Stimulated activated CD4-positive, alpha-beta T cell treated with anti-CD3 and anti-CD28 coated beads, Interleukin-12 subunit alpha, Interleukin-12 subunit beta, amount 100 ng/mL, for 4 hours (primary cell): ENCODE results near the gene NECAB3.

ENCODE experiments used
- DNase-seq: peaks from one replicate; pipeline ENCODE4 v3.0.0-alpha.2; 2020

The NECAB3 gene

DNA sequence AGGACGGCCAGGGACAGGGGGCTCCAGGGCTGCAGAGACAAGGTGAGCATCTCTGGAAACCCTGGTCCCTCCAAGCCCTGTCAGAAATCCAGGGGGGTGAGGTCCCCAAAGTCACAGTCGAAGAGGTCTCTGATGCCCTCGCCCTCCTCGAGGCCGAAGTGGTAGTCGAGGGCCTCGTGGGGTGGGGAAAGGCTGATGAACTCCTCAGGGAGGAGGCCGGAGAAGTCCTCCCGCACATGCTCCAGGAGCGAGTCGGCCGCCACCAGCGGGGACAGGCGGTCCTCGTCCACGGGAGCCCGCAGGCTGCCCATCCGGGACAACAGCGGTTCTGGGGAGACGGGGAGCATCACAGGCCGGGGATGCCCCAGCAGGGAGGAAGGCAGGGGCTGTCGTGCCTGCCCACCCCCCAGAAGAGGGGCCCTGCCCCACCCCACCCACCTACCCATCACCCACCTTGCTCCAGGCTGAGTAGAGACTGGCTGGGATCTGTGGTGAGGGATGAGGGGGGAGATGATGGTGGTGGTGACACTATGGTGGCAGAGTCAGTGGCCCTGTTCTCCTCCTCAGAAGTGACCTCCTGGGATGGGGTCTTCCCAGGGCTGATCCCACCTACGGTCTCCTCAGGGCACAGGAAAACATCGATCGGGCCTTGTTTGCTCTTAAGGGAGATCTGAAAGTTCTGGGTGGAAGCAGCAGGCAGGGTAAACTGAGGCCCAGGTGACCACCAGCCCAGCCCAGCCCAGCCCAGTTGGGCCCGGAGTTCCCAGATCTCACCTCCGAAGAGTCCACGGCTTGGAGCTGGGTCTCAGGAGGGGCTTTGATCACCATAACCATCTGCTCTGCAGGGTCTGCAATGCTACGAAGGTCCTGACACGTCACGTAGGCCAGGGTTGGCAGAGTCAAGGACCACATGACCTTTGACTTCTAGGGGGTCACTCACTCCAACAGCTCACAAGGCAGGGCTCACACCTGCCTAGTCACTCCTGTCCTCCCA is 2.7 kb upstream of the NECAB3 start:
- DNase-seq, result no peak

DNA sequence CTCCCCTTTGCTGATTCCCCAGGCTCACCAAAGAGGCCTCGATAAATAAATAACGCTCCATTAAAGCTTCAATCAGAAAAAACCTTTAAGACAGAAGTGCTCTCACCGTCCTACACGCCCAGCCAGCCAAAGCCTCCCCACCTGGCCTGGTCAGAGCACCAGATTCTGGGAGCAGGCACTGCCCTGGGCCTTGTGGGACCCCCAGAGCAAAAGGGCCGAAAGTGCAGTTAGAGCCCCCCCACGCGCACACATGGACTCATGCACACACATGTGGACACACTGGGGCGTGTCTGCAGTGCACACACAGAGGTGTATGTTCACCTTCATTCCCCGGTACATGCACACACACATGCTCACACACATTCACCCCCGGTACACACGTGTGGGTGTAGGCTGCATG is 1.9 kb upstream of the NECAB3 start:
- no peak for DNase-seq

DNA sequence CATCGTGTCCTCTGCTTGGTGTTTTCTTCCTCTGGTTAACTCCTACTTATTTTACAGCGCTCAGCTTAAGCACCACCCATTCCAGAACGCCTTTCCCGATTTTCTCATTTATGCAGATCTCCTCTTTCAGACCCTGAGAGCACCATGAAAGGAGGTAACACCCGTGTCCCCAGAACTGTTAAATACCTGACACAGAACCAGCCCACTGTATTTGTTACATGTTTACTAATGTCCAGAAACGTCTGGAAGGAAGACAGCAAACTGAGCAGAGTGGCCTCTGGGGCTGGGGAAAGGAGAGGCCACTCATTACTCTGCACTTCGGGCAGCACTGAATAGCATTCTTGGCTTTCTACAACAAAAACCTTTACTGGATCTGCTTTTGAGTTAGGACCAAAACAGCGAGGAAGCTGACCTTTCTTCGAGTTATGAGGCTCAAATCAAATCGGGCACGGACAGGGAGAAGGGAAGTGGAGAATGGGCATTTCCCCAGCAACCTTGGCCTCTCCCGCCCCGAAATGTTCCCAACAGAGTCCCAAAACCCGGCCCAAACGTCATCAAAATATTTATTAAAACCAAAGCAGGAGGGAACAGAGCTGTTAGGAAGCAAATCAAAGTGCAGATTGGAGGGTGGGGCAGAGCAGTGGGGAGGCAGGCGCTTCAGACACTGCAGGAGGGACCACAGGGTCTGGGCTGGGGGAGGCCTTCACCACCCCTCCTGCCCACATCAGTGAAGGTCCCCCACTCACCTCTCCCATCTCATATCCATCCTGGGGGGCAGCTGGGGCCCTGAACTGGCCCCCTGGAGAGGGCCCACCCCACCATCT is 1.1 kb upstream of the NECAB3 start:
- no peak for DNase-seq

DNA sequence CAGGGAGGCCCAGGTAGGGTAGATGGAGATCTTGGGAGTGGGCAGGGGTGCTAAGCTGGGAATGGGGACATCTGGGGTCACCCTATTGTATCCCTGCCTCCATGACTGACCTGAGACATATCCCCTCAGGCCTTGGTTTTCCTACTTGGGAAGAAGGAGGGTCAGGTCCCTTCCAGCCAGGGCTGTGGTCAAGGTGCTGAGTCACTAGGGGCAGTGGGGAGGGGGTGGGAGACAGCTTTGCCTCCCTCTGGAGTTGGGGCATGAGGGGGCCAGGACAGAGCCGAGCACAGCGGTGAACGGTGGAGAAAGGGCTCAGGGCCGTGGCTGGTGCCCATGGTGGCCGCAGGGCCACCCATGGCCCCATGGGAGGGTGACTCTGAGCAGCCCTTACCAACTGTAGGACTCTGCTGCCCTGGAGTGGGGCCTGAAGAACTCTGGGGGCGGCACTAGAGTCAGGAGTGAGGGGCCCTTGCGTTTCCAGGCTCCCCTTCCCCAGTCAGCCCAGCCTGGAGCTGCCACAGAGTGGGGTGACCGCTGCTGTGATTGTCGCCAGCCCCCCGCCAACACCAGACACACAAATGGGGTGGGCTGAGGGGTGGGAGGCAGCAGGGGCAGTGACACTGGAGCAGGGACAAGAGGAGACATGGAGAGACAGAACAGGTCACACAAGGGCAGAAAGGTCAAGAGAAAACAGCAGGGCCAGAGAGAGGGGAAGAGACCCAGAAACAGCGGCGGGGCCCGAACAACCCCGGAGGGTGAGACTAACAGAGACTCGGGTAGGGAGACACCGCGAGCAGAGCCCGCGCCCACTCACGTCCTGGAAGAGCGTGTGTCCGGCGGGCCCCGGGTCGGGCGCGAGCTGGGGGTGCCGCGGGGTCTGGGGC is 576 bp downstream of the NECAB3 start:
- DNase-seq, result no peak

DNA sequence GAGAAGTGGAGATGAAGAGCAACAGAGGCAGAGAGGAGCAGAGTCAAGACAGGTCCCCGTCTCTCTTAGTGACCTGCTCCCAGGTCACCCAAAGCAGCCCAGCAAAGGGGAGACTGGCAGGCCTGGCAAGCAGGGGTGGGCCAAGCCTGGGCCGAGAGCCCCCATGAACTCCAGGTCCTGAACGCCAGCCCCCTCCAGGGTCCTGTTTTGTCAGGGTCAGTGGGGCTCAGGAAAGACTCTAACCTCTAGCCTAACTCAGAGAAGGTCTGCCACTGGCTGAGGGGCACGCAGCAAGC is 1.2 kb downstream of the NECAB3 start:
- no peak for DNase-seq

DNA sequence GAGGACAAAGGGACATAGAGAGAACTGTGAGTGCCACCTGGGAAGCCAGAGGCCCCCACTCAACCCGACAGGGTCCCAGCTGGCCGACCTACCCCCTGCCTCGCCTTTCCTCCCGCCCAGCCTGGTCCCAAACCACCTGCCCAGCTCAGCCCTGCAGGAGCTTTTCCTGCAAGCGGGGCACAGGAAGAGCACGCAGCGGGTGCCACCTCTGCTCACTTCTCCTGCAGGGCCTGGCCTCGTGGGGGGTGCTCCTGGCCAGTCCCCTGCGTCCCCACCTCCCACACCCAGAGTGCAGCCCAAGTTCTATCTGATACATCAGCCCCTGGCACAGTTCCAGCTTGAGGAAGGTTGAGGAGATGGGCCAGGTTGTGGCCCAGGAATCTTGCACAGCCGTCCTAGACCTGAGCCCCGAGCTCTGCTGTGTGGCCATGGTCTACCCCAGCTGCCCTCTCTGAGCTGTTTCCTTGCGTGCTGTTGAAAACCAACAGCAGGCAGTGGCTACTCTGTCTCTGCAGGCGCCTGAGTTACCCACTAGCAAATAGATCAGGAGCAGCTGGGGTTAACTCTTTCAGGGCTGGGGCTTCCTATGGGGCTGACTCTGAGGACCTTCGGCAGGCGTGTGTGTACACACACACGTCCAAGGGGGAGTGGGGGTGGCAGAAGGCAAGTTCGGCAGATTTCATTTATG is 1.7 kb downstream of the NECAB3 start:
- DNase-seq, result no peak

DNA sequence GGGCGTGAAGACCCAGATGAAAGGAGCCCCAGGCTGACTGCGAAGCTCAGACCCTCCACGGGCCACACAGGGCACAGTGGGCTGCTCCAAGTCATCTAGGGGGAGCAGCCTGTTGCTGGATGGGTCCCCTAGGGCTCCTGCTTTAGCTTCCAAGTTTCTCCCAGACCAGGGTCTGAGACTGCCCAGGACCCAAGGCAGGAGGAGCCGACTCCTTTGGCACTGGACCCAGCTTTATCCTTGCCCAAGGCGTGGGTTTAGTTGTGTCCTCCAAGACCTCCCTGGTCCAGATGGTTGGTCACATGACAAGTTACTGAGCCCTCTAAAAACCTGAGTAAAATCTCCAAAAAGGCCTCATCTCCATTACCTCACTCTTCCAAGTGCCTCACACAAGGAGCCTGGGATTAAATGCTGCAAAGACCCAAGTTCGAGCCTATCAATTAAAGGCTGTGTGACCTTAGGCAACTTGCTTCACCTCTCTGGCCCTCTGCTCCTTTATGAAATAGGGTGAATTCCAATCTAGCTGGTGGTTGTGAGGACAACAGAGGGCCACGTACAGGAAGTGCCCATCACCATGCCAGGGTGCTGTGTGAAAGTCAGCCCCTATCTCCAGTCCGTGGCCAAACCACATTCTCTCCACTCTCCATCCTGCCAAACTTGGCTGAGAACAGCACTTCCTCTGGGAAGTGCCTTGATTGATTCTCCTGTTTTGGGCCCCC is 2.5 kb downstream of the NECAB3 start:
- DNase-seq, result no peak

DNA sequence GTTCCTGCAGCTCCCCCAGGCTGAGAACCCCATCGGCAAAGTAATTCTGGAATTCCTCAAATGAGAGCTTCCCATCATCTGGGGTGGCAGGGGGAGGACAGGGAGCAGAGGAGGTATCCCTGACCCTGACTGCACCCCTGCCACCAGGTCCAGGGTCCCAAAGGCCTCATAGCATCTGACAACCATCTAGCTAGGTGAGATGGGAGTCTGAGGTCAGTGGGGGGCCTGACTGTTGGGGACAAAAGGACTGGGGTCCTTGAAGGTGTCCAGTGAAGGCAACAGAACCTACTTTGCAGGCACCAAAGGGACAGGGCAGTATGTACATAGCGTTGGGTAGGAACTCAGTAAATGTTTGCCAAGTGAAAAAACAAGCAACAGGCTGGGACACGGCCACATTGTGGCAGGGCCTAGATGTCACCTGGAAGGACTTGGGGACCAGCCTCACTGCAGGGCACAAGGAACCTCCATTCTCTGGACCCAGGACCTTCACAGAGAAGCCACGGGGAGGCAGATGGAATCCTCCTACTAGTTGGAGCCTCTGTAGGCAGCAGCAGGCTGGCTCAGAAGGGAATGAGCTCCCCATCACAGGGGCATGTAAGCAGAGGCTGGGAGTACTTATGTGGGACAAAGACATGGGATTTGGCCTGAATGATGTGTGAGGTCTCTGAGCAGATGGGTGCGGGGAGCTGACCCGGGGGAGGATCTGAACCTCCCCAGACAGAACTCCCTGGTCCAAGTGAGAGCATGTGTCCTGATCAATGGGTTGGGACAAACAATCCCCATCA is 3.3 kb downstream of the NECAB3 start:
- no peak for DNase-seq

DNA sequence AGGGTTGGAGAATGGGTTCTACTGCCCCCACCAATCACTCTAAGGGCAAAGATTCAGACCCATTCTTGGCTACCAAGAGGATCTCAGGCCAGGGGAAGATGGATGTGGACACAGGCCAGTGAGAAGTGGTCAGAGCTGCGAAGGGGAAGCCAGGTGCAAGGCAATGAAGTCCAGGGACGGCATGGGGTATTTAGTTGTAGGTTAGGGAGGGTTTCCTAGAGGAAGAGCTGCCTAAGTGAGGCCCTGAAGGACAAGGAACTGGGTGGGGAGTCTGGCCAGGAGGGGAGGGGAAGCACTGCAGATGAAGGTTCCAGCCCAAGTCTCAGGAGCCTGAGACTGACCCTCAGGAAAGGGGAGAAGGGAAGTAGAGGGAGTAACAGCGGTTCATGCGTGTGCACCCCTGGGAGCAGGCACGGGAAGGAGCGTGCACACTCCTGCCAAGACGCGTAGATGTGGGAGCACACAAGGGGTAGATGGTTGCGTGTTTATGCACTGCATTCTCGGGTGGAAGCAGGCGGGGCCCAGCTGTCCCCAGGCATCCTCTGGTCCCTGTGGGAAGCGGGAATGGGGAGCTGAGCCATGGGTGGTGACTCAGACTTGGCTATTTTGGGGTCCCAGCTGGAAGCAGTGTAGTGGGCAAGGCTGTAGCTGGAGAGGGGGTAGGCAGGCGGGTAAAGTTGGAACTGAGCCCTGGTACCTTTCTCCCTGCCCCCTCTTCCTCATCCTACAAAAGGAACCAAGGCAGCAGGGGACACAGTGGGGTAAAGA is 4.2 kb downstream of the NECAB3 start:
- no peak for DNase-seq

DNA sequence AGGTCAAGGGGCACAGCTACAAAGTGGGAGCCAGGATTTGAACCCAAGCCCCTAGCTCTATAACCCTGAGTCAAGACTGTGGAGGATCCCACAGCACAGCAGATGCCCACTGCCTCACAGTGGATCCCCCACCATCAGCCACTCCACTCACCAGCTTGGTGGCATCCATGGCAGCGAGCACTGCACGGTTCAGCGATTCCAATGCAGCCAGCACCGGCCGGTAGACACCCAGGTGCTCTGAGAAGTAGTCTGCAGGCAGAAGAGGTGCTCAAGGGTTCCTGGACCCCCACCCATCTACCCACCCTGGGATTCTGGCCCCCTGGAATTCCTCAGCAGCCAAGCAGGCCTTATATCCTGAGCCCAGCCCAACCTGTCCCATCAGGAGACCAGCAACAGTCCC is 5.0 kb downstream of the NECAB3 start:
- DNase-seq, result no peak

DNA sequence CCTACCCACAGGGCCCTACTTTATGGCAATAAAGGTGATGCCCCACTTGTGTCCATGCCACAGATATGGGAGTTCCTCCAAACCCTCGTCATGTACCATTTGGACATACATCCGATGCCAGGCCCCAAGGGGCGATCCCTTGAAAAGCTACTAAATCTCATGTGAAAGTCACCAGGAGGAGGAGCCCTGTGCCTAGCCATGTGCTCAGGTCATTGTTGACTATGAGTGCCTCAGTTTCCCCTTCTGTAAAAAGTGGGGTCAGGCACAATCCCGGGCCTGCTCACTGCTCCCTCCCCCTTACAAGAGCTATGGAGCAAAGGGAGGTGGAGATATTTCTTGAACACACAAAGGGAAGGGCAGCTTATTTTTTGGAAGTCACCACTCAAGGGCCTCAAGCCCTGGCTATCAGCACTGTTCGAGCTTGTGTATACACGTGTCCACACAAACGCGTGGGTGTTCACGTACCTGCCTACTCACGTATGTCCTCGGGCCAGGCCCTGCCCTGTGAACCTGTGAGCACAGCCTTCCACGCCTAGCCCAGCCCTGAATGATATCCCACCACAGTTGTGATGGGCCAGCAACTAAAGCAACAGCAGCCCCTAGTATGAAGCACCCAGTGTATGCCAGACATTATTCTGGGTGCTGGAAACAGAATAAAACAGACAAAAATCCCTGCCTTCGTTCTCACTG is 5.6 kb downstream of the NECAB3 start:
- DNase-seq, result no peak

DNA sequence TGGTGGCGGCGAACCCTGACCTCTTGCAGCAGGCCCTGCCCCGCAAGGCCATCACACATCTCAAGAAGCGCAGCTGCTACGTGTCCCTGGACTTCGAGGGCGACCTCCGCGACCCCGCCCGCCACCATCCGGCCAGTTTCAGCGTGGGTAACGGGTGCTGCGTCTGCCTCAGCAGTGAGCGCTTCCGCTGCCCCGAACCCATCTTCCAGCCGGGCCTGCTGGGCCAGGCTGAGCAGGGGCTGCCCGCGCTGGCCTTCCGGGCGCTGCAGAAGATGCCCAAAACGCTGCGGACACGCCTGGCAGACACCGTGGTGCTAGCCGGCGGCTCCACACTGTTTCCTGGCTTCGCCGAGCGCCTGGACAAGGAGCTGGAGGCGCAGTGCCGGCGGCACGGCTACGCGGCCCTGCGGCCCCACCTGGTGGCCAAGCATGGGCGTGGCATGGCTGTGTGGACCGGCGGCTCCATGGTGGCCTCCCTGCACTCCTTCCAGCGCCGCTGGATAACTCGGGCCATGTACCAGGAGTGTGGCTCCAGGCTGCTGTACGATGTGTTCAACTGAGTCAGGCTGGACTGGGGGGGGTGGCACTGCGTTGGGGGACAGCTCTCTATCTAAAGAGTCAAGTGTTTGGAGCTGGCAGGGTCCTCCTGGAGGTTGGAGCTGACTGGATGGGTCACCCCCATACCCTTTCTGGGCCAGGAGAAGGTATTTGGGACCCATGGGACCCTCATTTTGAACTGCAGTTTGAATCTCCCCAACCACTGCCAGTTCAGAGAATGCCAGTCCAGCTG is 6.4 kb downstream of the NECAB3 start:
- DNase-seq, result peak; percentile 69

DNA sequence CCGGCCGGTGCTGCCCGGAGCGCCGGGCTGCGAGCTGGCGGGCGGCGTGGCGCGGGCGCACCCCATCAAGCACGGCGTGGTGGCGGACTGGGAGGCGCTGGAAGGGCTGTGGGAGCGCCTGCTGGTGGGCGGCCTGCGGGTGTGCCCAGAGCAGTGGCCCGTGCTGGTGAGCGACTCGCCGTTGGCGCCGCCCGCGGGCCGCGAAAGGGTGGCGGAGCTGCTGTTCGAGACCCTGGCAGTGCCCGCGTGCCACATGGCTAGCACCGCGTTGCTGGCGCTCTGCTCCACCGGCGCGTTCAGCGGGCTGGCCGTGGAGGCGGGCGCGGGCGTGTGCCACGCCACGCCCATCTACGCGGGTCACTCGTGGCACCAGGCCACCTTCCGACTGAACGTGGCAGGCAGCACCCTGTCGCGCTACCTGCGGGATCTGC is 7.0 kb downstream of the NECAB3 start:
- DNase-seq, result peak; percentile 45

DNA sequence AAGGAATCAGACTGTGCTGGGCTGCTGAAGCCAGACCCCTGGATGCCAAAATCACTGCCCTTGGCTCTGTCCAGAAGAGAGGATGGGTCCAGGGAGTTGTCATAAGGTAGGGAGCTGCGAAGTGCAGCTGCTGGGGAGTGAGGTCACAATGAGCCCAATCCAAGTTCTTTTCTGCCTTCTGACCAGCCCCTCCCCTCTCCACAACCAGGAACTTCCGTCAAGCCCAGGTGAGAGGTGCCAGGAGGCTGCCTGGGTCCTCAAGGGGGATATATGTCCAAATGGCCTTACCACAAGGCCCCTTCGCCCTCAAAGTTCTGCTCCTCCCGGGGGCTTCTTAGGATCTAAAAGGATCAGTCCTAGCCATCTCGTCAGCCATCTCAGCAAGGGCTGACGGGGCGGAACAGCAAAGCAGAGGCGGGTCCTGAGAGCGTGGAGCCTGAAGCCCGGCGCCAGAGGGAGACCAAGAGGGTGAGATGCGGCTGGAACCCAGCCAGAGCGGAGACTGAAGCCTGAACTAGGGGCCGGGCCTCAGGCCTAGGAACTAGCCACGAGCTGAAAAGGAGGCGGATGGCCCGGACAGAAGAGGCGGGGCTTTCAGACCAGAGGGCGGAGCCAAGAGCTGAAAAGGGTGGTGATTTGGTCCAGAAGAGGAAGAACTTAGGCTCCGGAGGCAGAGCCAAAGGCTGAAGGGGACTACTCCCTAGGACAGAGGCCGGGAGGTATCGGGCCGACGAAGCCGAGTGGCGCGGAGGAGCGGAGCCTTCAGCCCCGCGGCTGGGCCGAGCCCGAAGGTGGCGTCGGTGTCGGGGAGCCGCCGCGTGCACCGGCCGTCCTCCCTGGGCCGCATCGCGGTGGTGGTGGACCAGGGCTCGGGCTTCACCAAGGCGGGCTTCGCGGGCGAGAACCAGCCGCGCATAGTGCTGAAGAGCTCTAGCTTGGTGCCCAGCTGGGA is 7.7 kb downstream of the NECAB3 start, which contains the start of gene ACTL10:
Gene ACTL10, plus strand, starts transcription at position 651 of the 952 bp plus-strand sequence. CDS start 555 bp downstream, outside the sequence.
- peak; percentile 83 for DNase-seq

DNA sequence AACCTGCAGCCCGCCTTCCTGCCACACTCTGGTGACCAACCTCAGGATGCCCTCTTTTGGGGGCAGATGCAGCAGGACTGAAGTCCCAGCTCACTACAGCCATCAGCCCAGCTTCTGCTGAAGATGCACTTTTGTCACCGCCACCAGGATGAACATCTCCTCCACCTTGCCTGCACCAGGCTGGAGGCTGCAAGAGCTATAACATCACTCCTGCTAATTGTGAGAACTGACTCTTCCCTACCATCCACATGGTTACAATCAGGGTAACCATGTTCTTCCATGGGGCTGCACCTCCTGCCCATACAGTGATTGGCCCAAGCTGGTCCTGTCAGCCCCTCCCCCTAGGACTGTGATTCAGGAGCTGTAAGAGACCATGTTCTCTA is 9.5 kb downstream of the NECAB3 start:
- DNase-seq, result no peak

DNA sequence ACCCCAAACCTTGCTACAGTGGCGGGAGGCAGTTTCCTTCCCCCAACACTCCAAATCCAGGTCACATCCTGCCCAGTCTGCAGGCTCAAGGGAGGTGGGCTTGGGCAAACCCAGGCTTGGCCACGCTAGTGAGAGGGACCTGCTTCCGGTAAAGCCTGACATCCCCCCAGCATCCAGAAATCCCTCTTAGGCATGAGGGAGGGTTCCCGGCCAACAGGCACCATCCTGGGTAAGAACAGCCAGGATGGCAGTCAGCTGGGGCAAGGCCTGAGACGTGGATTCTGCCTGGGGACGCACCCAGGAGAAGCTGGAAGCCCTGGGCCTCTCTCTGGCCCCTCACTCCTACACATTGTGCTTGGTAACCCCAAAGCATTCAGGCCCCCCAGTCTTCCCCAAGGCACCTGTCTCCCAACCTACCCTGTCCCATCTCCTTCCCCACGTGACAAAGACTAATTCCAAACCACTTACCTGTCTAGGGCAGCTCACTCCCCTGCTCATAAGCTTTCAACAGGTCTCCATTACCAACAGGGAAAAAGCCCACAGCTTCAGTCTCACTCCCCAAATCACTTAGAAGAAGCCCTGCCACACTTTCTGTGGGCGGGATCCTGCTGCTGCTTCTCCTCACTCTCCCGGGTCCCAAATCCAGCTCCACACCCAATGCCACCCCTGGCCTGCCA is 10.0 kb downstream of the NECAB3 start:
- no peak for DNase-seq
